BE2C (cell line): ENCODE results near the gene ARVCF.

Experiments used
- DNase-seq: peaks from one replicate; pipeline ENCODE4 v3.0.0-alpha.2; 2020
- H3K27me3 ChIP-seq: fragments of 250-450 bp; sonication (Bioruptor Pico); 2 replicates; pipeline ENCODE4 v1.5.1; 2020; ENCODE audit warnings: mild to moderate bottlenecking
- H3K36me3 ChIP-seq: fragments of 250-450 bp; sonication (Bioruptor Pico); 2 replicates; pipeline ENCODE4 v1.5.1; 2020; ENCODE audit warnings: mild to moderate bottlenecking
- H3K4me1 ChIP-seq: fragments of 250-450 bp; sonication (Bioruptor Pico); 2 replicates; pipeline ENCODE4 v1.5.1; 2020
- H3K4me3 ChIP-seq: 2 replicates; pipeline ENCODE4 v1.5.1; 2011; ENCODE audit warnings: low read depth, low read length
- H3K9me3 ChIP-seq: fragments of 250-450 bp; sonication (Bioruptor Pico); 2 replicates; pipeline ENCODE4 v1.5.1; 2020
- TF ChIP-seq, protein P1 (sequence below): IDR thresholded peaks from 2 replicates; pipeline ENCODE4 v1.5.1; 2012; ENCODE audit warnings: mild to moderate bottlenecking, low read depth, low read length

ARVCF gene

DNA sequence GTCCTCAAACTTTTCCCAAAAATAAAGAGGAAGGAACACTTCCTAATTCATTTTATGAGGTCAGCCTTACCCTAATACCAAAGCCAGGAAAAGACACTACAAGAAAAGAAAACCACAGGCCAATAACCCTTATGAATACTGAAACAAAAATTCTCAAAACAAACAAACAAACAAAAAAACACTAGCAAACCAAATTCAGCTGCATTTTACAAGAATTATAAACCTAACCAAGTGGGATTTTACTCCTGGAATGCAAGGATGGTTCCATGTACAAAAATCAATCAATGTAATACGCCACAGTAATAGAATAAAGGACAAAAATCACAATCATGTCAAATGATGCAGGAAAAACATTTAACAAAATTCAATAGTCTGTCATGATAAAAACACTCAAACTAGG, 13.3 kb downstream of the ARVCF start:
- H3K36me3 ChIP-seq, result peaks cover 21% of the 10 kb centered on the region

DNA sequence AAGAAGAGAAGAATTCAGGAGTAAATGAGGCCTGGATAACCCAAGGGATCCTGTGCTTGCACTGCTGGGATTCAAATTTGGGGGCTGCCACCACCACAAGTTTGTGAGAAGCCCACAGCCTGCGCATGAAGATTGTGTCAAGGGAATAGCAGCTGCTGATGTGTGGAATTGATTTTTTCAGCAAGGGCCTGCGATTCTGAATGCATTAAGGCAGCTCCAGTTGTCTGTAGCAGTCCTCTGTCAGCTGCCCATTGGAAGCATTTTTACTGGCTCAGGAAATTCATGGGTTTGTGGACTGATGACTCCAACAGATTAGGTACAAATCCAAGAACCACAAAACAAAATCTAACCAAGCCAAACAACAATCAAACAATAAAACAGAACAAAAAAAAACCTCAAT, 14.0 kb downstream of the ARVCF start:
- Histone ChIP-seq H3K4me3 (no peak overlapping the region), H3K36me3 (peaks cover 21% of the 10 kb centered on the region), H3K27me3 (no peaks in the 10 kb centered on the region), H3K4me1 (peaks cover 45% of the 10 kb centered on the region), H3K9me3 (no peaks in the 10 kb centered on the region; the same call in 1 of the 2 replicates)
- peak; percentile 13 for DNase-seq
- TF ChIP-seq, protein P1, sequence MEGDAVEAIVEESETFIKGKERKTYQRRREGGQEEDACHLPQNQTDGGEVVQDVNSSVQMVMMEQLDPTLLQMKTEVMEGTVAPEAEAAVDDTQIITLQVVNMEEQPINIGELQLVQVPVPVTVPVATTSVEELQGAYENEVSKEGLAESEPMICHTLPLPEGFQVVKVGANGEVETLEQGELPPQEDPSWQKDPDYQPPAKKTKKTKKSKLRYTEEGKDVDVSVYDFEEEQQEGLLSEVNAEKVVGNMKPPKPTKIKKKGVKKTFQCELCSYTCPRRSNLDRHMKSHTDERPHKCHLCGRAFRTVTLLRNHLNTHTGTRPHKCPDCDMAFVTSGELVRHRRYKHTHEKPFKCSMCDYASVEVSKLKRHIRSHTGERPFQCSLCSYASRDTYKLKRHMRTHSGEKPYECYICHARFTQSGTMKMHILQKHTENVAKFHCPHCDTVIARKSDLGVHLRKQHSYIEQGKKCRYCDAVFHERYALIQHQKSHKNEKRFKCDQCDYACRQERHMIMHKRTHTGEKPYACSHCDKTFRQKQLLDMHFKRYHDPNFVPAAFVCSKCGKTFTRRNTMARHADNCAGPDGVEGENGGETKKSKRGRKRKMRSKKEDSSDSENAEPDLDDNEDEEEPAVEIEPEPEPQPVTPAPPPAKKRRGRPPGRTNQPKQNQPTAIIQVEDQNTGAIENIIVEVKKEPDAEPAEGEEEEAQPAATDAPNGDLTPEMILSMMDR, result no peak

More for the DNA sequence above, 13.3 kb downstream of the ARVCF start:
- TF ChIP-seq, protein P1, result no peak
- H3K27me3 ChIP-seq, result no peaks in the 10 kb centered on the region
- DNase-seq, result no peak
- no peak overlapping the region for H3K4me3 ChIP-seq
- H3K9me3 ChIP-seq, result no peaks in the 10 kb centered on the region; the same call in 1 of the 2 replicates
- peaks cover 45% of the 10 kb centered on the region for H3K4me1 ChIP-seq

DNA sequence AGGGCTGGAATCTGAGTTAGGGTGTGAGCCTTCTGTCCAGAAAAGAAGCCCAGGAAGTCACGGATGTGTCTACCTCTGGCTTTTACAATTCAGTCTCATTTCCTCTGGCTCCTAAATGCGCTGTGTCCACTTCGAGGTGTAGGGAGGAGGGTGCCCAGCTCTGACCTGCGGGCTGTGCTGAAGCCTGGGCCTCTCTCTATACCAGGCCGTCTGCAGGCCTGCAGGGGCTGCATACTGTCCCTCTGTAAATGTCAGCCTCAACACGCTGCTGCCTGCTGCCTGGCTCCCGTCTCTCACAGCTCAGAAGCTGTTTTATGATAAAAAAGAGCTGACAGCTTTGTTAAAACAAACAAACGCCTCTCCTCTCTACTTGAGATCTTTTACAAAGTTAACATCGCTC, 14.5 kb downstream of the ARVCF start:
- peaks cover 45% of the 10 kb centered on the region for H3K4me1 ChIP-seq
- peak; percentile 5 for DNase-seq
- no peak overlapping the region for H3K4me3 ChIP-seq
- TF ChIP-seq, protein P1, result no peak
- H3K36me3 ChIP-seq, result peaks cover 21% of the 10 kb centered on the region
- no peaks in the 10 kb centered on the region for H3K27me3 ChIP-seq
- no peaks in the 10 kb centered on the region; the same call in 1 of the 2 replicates for H3K9me3 ChIP-seq

DNA sequence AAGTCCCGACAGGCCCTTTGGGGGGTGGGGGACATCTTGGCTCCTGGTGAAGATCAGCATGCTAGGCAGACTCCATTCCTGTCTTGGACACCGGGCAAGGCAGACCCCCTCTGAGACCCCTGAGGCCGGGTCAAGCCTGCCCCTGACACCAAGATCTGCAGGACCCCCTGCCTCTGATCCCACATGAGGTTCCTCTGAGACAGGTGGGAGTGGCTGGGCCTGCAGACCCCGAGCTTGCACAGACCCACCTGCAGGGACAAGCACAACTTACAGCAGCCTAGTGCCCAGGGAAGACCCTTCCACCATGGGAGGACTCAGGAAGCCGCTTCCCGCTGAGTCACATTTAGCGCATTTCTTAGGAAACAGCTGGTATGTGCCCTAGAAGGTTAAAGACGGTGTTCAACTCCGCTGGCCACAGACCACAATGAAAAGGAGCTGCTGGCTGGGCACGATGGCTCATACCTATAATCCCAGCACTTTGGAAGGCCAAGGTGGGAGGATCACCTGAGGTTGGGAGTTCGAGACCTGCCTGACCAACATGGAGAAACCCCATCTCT, 15.5 kb downstream of the ARVCF start:
- peak; percentile 13 for DNase-seq
- no peaks in the 10 kb centered on the region; the same call in 1 of the 2 replicates for H3K9me3 ChIP-seq
- TF ChIP-seq, protein P1, result no peak
- H3K36me3 ChIP-seq, result peaks cover 21% of the 10 kb centered on the region
- peaks cover 53% of the 10 kb centered on the region for H3K4me1 ChIP-seq
- H3K27me3 ChIP-seq, result no peaks in the 10 kb centered on the region
- no peak overlapping the region for H3K4me3 ChIP-seq

DNA sequence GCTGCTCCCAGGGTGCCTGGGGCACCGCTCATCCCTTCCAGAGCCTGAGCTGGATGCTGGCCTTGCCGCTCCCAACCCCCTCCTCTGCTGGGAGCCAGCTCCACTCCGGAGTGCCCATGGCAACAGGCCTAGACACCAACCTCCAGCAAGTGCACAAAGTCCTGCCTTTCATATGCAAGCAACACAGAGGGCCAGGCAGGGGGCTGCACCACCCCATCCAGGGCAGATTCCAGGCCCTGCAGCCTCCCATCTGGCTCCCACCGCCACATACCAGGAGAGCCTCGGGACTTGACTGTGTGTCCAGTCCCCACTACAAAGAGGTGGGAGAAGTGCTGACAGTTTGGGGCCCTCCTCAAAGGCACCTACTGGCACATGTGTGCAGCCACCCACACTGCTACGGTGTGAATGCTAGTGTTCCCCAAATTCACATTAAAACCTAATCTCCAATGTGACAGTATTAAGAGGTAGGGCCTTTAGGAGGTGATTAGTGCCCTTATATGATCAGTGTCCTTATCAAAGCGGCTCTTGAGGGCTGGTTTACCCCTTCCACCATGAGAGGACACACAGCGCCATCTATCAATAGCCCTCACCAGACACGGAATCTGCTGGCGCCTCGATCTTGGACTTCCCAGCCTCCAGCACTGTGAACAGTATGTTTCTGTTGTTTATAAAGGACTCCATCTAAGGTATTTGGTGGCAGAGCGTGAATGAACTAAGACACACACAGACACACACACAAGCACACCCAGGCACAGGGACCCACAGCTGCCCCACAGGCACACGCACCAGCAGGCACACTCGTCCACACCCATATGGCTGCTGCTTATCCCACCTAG, 16.2 kb downstream of the ARVCF start:
- TF ChIP-seq, protein P1, result peak; percentile 39
- peaks cover 60% of the 10 kb centered on the region for H3K4me1 ChIP-seq
- no peak overlapping the region for H3K4me3 ChIP-seq
- H3K27me3 ChIP-seq, result no peaks in the 10 kb centered on the region
- DNase-seq, result peak; percentile 73
- H3K36me3 ChIP-seq, result peaks cover 18% of the 10 kb centered on the region
- no peaks in the 10 kb centered on the region; the same call in 1 of the 2 replicates for H3K9me3 ChIP-seq
